ENCODE measurements around the gene TMEM53.

TMEM53 gene

GRCh38 chr1:44621841-44622286 lies 52.4 kb downstream of the TMEM53 start:
- DNase-seq, result no peak
- no peak overlapping the region for H3K27ac ChIP-seq

GRCh38 chr1:44620072-44620471 lies 54.2 kb downstream of the TMEM53 start:
- no peak for DNase-seq
- Histone ChIP-seq H3K9me3 (ENCODE audit: severe bottlenecking) (no peaks in the 10 kb centered on the region), H3K4me3 (ENCODE audit: low read depth, low read length) (no peak overlapping the region), H3K27ac (no peak overlapping the region), H3K27me3 (ENCODE audit: insufficient read depth, low read depth, severe bottlenecking) (no peaks in the 10 kb centered on the region), H3K36me3 (no peaks in the 10 kb centered on the region)
- no peak for TF ChIP-seq CTCF (IDR thresholded peaks at IDR 0.05; ENCODE audit: low read depth, low read length)

More at GRCh38 chr1:44621841-44622286, 52.4 kb downstream of the TMEM53 start:
- Histone ChIP-seq H3K36me3 (no peaks in the 10 kb centered on the region), H3K9me3 (ENCODE audit: severe bottlenecking) (no peaks in the 10 kb centered on the region), H3K4me3 (ENCODE audit: low read depth, low read length) (no peak overlapping the region), H3K27me3 (ENCODE audit: insufficient read depth, low read depth, severe bottlenecking) (no peaks in the 10 kb centered on the region)
- TF ChIP-seq CTCF (IDR thresholded peaks at IDR 0.05; ENCODE audit: low read depth, low read length), result no peak

GRCh38 chr1:44619261-44619900 lies 54.9 kb downstream of the TMEM53 start:
- no peaks in the 10 kb centered on the region for H3K9me3 ChIP-seq (ENCODE audit: severe bottlenecking)
- no peak overlapping the region; the same call in 1 of the 2 replicates for H3K27ac ChIP-seq
- no peak for TF ChIP-seq CTCF (IDR thresholded peaks at IDR 0.05; ENCODE audit: low read depth, low read length)
- no peaks in the 10 kb centered on the region for H3K36me3 ChIP-seq
- H3K27me3 ChIP-seq (ENCODE audit: insufficient read depth, low read depth, severe bottlenecking), result no peaks in the 10 kb centered on the region
- DNase-seq, result no peak
- no peak overlapping the region for H3K4me3 ChIP-seq (ENCODE audit: low read depth, low read length)

- Histone ChIP-seq H3K27ac (no peak overlapping the region), H3K4me3 (ENCODE audit: low read depth, low read length) (no peak overlapping the region), H3K36me3 (no peaks in the 10 kb centered on the region), H3K9me3 (ENCODE audit: severe bottlenecking) (no peaks in the 10 kb centered on the region), H3K27me3 (ENCODE audit: insufficient read depth, low read depth, severe bottlenecking) (no peaks in the 10 kb centered on the region)
- TF ChIP-seq CTCF (IDR thresholded peaks at IDR 0.05; ENCODE audit: low read depth, low read length), result no peak
- DNase-seq, result no peak
Measured at GRCh38 chr1:44617703-44618029, 56.6 kb downstream of the TMEM53 start.

GRCh38 chr1:44616991-44617702 lies 57.1 kb downstream of the TMEM53 start:
- Histone ChIP-seq H3K27me3 (ENCODE audit: insufficient read depth, low read depth, severe bottlenecking) (no peaks in the 10 kb centered on the region), H3K9me3 (ENCODE audit: severe bottlenecking) (no peaks in the 10 kb centered on the region), H3K4me3 (ENCODE audit: low read depth, low read length) (no peak overlapping the region), H3K27ac (no peak overlapping the region), H3K36me3 (no peaks in the 10 kb centered on the region)
- no peak for TF ChIP-seq CTCF (IDR thresholded peaks at IDR 0.05; ENCODE audit: low read depth, low read length)
- no peak for DNase-seq

Data from WERI-Rb-1 (cell line).